NCI-H460 (cell line): Measurements from ENCODE around the gene C16orf78. TPM values are rescaled to one million over a fixed set of nuclear protein-coding genes. Genes with fewer than 3 reads are reported as not detected.

ENCODE experiments used
- DNase-seq: peaks from one replicate; pipeline ENCODE4 v3.0.0-alpha.2; 2016; ENCODE audit warnings: low read depth; ENCODE audit errors: extremely low read depth
- polyA plus RNA-seq: library from polyadenylated mRNA; depleted of rRNA; stranded (reverse); fragments of >200 nt; gene quantifications from 2 replicates; pipeline ENCODE4 v1.2.3, GENCODE V29; 2014; cell fraction: nucleus; rRNA removed
- total RNA-seq: library from RNA; depleted of rRNA; stranded (reverse); fragments of >200 nt; shearing (Covaris generic); gene quantifications from 2 replicates; pipeline ENCODE4 v1.2.3, GENCODE V29; 2014; rRNA removed

The C16orf78 gene
- not detected in 2 replicates for total RNA-seq
- polyA plus RNA-seq, result not detected in 2 replicates

GRCh38 chr16:49373504-49373903 is at the start of gene C16orf78:
TSS of gene C16orf78 (plus strand) at chr16:49373804. CDS start at chr16:49373940, 136 bp downstream.
- DNase-seq, result no peak

- no peak for DNase-seq
These were observed 48.9 kb upstream of the C16orf78 start for GRCh38 chr16:49324703-49325102.

GRCh38 chr16:49327466-49327865 is 46.1 kb upstream of the C16orf78 start:
- DNase-seq, result no peak

GRCh38 chr16:49328325-49328724 is 45.3 kb upstream of the C16orf78 start:
- DNase-seq, result no peak

- DNase-seq, result no peak
These were observed 42.9 kb upstream of the C16orf78 start for GRCh38 chr16:49330562-49331201.

- DNase-seq, result no peak
These were observed 40.9 kb upstream of the C16orf78 start for GRCh38 chr16:49332589-49333258.

GRCh38 chr16:49333259-49333597 is 40.4 kb upstream of the C16orf78 start:
- DNase-seq, result no peak

GRCh38 chr16:49335828-49336227 is 37.8 kb upstream of the C16orf78 start:
- no peak for DNase-seq

GRCh38 chr16:49336581-49336980 is 37.0 kb upstream of the C16orf78 start:
- DNase-seq, result no peak

- no peak for DNase-seq
These were observed 35.7 kb upstream of the C16orf78 start for GRCh38 chr16:49337814-49338350.

- DNase-seq, result no peak
These were observed 34.9 kb upstream of the C16orf78 start for GRCh38 chr16:49338611-49339265.

- DNase-seq, result no peak
These were observed 33.1 kb upstream of the C16orf78 start for GRCh38 chr16:49340466-49340865.

- no peak for DNase-seq
These were observed 31.9 kb upstream of the C16orf78 start for GRCh38 chr16:49341706-49342105.

GRCh38 chr16:49342336-49343265 is 31.0 kb upstream of the C16orf78 start:
- no peak for DNase-seq

GRCh38 chr16:49343291-49343690 is 30.3 kb upstream of the C16orf78 start:
- DNase-seq, result no peak

- DNase-seq, result no peak
These were observed 29.2 kb upstream of the C16orf78 start for GRCh38 chr16:49344401-49344800.

GRCh38 chr16:49345829-49346228 is 27.8 kb upstream of the C16orf78 start:
- DNase-seq, result peak; percentile 16

- DNase-seq, result no peak
These were observed 27.1 kb upstream of the C16orf78 start for GRCh38 chr16:49346459-49346858.

GRCh38 chr16:49347476-49347875 is 26.1 kb upstream of the C16orf78 start:
- no peak for DNase-seq

- no peak for DNase-seq
These were observed 25.0 kb upstream of the C16orf78 start for GRCh38 chr16:49348408-49349176.
